Sigmoid colon (tissue), 7 donors: ENCODE results near the gene TMEM135. TPM values are rescaled to one million over a fixed set of nuclear protein-coding genes. Genes with fewer than 3 reads are reported as not detected.

Experiments
- DNase-seq: peaks from one replicate; pipeline ENCODE4 v3.0.0-alpha.2; 2019
- H3K27ac ChIP-seq, 4 donors: fragments of 200-600 bp; sonication (generic); one replicate each; pipeline ENCODE4 v1.5.1; 2016 to 2019; ENCODE audit warnings: mild to moderate bottlenecking in 1 of 4
- H3K27me3 ChIP-seq, 3 donors: fragments of 200-600 bp; sonication (generic); one replicate each; pipeline ENCODE4 v1.5.1; 2019; ENCODE audit warnings: mild to moderate bottlenecking in 1 of 3
- H3K36me3 ChIP-seq, 4 donors: fragments of 200-600 bp; sonication (generic); one replicate each; pipeline ENCODE4 v1.5.1; 2016 to 2019
- H3K4me1 ChIP-seq, 4 donors: fragments of 200-600 bp; sonication (generic); one replicate each; pipeline ENCODE4 v1.5.1; 2017 to 2019
- H3K4me3 ChIP-seq, 4 donors: fragments of 200-600 bp; sonication (generic); one replicate each; pipeline ENCODE4 v1.5.1; 2017 to 2019; ENCODE audit warnings: mild to moderate bottlenecking in 2 of 4, moderate library complexity in 1 of 4
- H3K9me3 ChIP-seq, 4 donors: fragments of 200-600 bp in 3 of 4; sonication (generic) in 3 of 4; one replicate each; pipeline versions ENCODE4 v1.5.1 to v1.6.1; 2013 to 2019
- EP300 ChIP-seq, 4 donors: sonication (generic); formaldehyde crosslinking; IDR thresholded peaks; one replicate each; pipeline ENCODE4 v1.6.1; 2017; ENCODE audit warnings: antibody characterized with exemption in 4 of 4
- POLR2A ChIP-seq, 2 donors: fragments of 450-650 bp; IDR thresholded peaks; one replicate each; pipeline ENCODE4 v1.6.1; 2016; ENCODE audit warnings: antibody characterized with exemption in 2 of 2, mild to moderate bottlenecking in 2 of 2, moderate library complexity in 2 of 2
- POLR2AphosphoS5 ChIP-seq, 4 donors: sonication (generic); formaldehyde crosslinking; IDR thresholded peaks; one replicate each; pipeline ENCODE4 v1.6.1; 2017; ENCODE audit warnings: antibody characterized with exemption in 4 of 4
- WGBS, 2 donors: extraction: QIAGEN DNeasy Blood & Tissue Kit; methylation state at CpG; one replicate each; pipeline ENCODE4 v1.1.7; 2013; 5-methylcytosine and 5-hydroxymethylcytosine counted together
- intact Hi-C: fragments of 100-400 bp; cut with DNase I; formaldehyde crosslinking; loops from one replicate; pipeline ENCODE4 v1.15.1; 2023
- polyA plus RNA-seq, 3 donors: library from polyadenylated mRNA; stranded (reverse); fragments of 200-250 nt; gene quantifications; one replicate each; pipeline ENCODE4 v1.2.3, GENCODE V29; 2013
- total RNA-seq, 4 donors: library from RNA; depleted of rRNA; stranded (reverse); fragments of >200 nt; gene quantifications; one replicate each; pipeline ENCODE4 v1.1.0, GENCODE V29; 2016
- TF ChIP-seq, protein P1 (sequence below), 4 experiments: fragments of 450-650 bp in 3 of 4; fragments of 200-600 bp in 1 of 4; IDR thresholded peaks; one replicate each; pipeline ENCODE4 v1.5.1; 2016 to 2019; ENCODE audit warnings: antibody characterized with exemption in 4 of 4, mild to moderate bottlenecking in 3 of 4, moderate library complexity in 2 of 4
- donor health status: healthy with polysubstance abuse.
- donor health status: Bipolar disorder and iron deficiency.
- donor health status: healthy.

The TMEM135 gene
- total and polyA plus RNA-seq, 7 donors: 4.8 to 36.2 (median 20.0) TPM

DNA sequence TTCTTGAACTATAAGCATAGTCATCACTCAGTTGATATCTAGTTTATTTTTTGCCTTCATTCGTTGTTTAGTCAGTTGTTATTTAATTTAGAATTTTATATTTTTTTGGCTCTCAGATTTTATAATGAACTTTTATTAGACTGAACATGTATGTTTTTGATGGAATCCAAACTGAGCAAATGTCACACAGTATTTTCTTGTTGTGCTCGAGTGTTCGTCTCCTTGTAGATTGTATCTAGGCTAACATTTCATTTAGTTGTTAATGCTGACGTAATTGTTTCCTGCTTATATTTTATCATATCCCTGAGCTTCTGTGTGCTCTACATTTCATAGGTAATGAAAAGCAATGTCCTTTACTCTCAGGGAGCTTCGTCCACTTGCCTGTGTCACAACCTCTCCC lies 286.2 kb downstream of the TMEM135 start:
- Histone ChIP-seq H3K4me1 (no peaks in the 10 kb centered on the region), H3K27me3 (no peaks in the 10 kb centered on the region), H3K36me3 (peaks cover 0 to 19% (median 0%) of the 10 kb centered on the region in 4 donors), H3K4me3 (no peak overlapping the region), H3K9me3 (no peaks in the 10 kb centered on the region), H3K27ac (no peak overlapping the region)
- 95 to 98% methylated on average over 5 of the region's 5 CpGs for WGBS, 2 donors
- intact Hi-C loops: no loop called here
- no peak for DNase-seq
- TF ChIP-seq POLR2AphosphoS5 (IDR thresholded peaks at IDR 0.05) (no peak), EP300 (IDR thresholded peaks at IDR 0.05) (no peak), POLR2A (IDR thresholded peaks at IDR 0.05) (no peak)
- TF ChIP-seq, protein P1, sequence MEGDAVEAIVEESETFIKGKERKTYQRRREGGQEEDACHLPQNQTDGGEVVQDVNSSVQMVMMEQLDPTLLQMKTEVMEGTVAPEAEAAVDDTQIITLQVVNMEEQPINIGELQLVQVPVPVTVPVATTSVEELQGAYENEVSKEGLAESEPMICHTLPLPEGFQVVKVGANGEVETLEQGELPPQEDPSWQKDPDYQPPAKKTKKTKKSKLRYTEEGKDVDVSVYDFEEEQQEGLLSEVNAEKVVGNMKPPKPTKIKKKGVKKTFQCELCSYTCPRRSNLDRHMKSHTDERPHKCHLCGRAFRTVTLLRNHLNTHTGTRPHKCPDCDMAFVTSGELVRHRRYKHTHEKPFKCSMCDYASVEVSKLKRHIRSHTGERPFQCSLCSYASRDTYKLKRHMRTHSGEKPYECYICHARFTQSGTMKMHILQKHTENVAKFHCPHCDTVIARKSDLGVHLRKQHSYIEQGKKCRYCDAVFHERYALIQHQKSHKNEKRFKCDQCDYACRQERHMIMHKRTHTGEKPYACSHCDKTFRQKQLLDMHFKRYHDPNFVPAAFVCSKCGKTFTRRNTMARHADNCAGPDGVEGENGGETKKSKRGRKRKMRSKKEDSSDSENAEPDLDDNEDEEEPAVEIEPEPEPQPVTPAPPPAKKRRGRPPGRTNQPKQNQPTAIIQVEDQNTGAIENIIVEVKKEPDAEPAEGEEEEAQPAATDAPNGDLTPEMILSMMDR (IDR thresholded peaks at IDR 0.05): no peak

DNA sequence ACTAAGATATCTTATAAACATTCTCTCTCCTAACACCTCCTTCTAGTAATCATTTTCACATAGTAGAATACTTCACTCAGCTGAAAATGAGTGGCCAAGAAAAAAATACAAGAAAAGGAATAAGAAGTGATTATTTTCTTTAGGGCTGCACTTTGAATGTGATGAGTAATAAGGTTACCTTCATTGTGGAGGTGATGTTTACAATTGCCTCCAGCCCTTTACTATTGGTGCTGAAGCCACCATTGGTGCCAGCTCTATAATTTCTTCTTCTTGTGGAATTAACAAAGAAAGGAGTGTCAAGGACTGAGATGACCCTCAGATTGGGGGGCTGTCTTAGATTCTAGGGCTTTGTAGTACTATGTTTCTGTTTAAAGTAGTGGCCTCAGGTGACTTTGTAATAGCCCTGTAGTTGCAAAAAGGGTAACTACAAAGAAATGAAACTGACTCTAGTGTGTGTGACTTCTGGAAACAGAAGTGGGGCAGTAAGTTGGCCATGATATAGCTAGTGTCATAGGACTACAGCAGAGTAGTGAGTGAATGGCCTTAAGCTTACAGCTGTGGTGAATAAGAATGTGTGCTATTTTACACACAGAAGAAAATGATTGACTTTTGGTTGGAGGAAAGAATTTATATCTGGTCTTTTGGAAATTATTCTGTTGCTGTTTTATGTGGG lies 287.2 kb downstream of the TMEM135 start:
- Histone ChIP-seq H3K36me3 (peaks cover 0 to 12% (median 0%) of the 10 kb centered on the region in 4 donors), H3K4me1 (no peaks in the 10 kb centered on the region), H3K27me3 (no peaks in the 10 kb centered on the region), H3K27ac (no peak overlapping the region), H3K4me3 (no peak overlapping the region), H3K9me3 (no peaks in the 10 kb centered on the region)
- intact Hi-C loops: no loop called here
- DNase-seq: no peak
- TF ChIP-seq POLR2A (IDR thresholded peaks at IDR 0.05) (no peak), EP300 (IDR thresholded peaks at IDR 0.05) (no peak), POLR2AphosphoS5 (IDR thresholded peaks at IDR 0.05) (no peak)
- TF ChIP-seq, protein P1 (IDR thresholded peaks at IDR 0.05): no peak

DNA sequence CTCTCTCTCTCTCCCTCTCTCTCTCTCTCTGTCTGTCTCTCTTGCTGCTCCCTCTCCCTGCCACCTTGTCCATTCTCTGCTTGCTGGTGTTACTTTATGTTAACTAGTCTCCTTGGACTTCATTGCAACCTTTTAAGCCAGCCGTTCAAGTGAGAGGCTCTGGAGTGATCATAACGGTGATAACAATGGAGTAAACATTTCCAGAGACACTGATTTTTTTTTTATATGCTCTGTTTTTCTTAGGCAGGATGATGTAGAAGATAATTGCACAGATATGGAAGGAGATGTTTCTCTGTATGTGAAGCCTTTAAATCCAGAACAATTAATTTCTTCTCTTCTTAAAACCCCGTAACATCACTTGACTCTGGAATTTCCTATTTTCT lies 287.7 kb downstream of the TMEM135 start:
- WGBS, 2 donors: 82% methylated on average over 3 of the region's 3 CpGs
- H3K27ac ChIP-seq: no peak overlapping the region
- no peaks in the 10 kb centered on the region for H3K9me3 ChIP-seq
- peaks cover 0 to 12% (median 0%) of the 10 kb centered on the region in 4 donors for H3K36me3 ChIP-seq
- DNase-seq: no peak
- TF ChIP-seq EP300 (IDR thresholded peaks at IDR 0.05) (no peak), POLR2A (IDR thresholded peaks at IDR 0.05) (no peak), POLR2AphosphoS5 (IDR thresholded peaks at IDR 0.05) (no peak)
- intact Hi-C loops: no loop called here
- H3K4me1 ChIP-seq: no peaks in the 10 kb centered on the region
- H3K27me3 ChIP-seq: no peaks in the 10 kb centered on the region
- no peak overlapping the region for H3K4me3 ChIP-seq

DNA sequence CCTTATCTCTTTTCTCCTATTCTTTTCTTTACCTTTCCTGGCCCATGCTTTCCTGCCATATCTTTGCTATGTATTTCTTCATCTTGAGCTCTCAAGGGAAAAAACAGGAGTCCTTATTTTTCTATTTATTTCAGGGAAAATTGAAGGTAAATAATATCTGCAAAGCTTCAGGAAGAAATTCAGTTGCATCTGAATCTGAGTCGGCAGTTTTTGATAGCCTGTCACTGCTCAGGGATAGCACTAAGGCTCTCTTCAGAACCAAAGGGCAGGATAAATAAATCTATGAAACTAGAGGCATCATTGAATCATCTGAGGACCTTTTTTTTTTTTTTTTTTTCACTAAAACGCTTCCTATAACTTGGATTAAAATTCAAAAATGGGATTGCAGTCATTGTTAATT lies 288.9 kb downstream of the TMEM135 start:
- no peak for TF ChIP-seq POLR2A (IDR thresholded peaks at IDR 0.05)
- H3K4me1 ChIP-seq: no peaks in the 10 kb centered on the region
- no peak overlapping the region for H3K4me3 ChIP-seq
- H3K27ac ChIP-seq: no peak overlapping the region
- 89 to 95% methylated on average over 2 of the region's 2 CpGs for WGBS, 2 donors
- H3K36me3 ChIP-seq: peaks cover 0 to 6% (median 0%) of the 10 kb centered on the region in 4 donors
- H3K9me3 ChIP-seq: no peaks in the 10 kb centered on the region
- no peaks in the 10 kb centered on the region for H3K27me3 ChIP-seq
- DNase-seq: no peak
- intact Hi-C loops: no loop called here

DNA sequence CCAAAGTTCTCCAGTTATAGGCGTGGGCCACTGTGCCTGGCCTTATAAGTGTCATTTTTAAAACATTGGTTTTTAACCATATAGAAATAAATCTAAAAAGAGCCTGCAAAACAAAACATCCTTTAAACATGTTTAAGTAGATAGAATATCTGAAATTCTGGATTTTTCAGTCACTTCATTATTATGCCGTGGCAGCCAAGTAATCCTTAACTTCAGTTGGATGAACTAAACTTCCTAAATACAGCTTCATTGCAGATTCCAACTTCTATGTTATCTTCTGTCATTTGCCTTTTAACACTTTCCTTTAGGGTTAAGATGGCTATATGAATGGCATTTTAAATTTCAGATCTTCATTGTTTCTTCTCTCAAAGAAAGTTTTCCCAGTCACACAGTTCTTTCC lies 291.4 kb downstream of the TMEM135 start:
- Histone ChIP-seq H3K27me3 (no peaks in the 10 kb centered on the region), H3K4me3 (no peak overlapping the region), H3K27ac (no peak overlapping the region), H3K4me1 (no peaks in the 10 kb centered on the region), H3K36me3 (no peaks in the 10 kb centered on the region), H3K9me3 (no peaks in the 10 kb centered on the region)
- no peak for DNase-seq
- intact Hi-C loops: no loop called here
- TF ChIP-seq EP300 (IDR thresholded peaks at IDR 0.05): no peak
- TF ChIP-seq, protein P1 (IDR thresholded peaks at IDR 0.05): no peak
- no peak for TF ChIP-seq POLR2AphosphoS5 (IDR thresholded peaks at IDR 0.05)
- no peak for TF ChIP-seq POLR2A (IDR thresholded peaks at IDR 0.05)
- WGBS, 2 donors: 93 to 98% methylated on average over 2 of the region's 2 CpGs

DNA sequence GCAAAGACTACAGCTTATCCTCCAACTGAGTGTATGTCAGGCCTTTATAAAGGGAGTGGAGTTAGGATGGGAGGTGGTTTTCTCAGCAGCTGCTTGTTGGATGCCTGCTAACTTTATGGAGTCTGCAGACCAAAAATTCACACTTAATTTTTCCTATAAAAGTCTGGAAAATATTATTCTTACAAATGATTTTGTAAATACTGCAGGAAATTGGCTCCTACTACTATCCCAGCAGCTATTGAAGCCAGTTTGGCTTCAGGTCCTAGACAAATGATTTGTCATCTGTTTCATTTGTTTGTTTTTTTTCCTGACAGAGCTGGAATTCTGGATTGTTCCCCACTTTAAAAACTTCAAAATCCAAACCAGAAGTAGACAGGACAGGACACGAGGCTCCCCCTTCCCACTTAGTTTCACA lies 292.5 kb downstream of the TMEM135 start:
- no peak for TF ChIP-seq EP300 (IDR thresholded peaks at IDR 0.05)
- no peak for TF ChIP-seq POLR2AphosphoS5 (IDR thresholded peaks at IDR 0.05)
- Histone ChIP-seq H3K4me3 (no peak overlapping the region), H3K4me1 (no peaks in the 10 kb centered on the region), H3K36me3 (no peaks in the 10 kb centered on the region), H3K27ac (peak overlapping the region in 1 of 4 donors; percentile 31), H3K27me3 (no peaks in the 10 kb centered on the region), H3K9me3 (no peaks in the 10 kb centered on the region)
- WGBS, 2 donors: 70 to 85% methylated on average over 1 of the region's 1 CpG
- DNase-seq: no peak
- intact Hi-C loops: no loop called here
